WTC11 (cell line): ENCODE data around the gene SERPINB5. TPM values are rescaled to one million over a fixed set of nuclear protein-coding genes. Genes with fewer than 3 reads are reported as not detected.

Source experiments
- ATAC-seq: fragments of 200-7000 bp; cut with Tn5 transposase; 2 replicates; pipeline ENCODE4 v1.10.0; 2021; ENCODE audit warnings: mild to moderate bottlenecking, moderate library complexity
- CTCF ChIA-PET: fragments of 300-600 bp; sonication (Branson Sonifier 250); formaldehyde crosslinking; loops from one replicate; lab custom pipeline; 2021; ENCODE audit warnings: antibody characterized with exemption; lab: Charles Lee
- POLR2A ChIA-PET: fragments of 350-600 bp; sonication (Branson Sonifier 250); formaldehyde crosslinking; loops from one replicate; lab custom pipeline; 2021; ENCODE audit warnings: antibody characterized with exemption; lab: Charles Lee
- DNase-seq: peaks from one replicate; pipeline ENCODE4 v3.0.0; 2021; ENCODE audit warnings: low spot score
- H3K27ac Mint-ChIP-seq: 2 replicates; pipeline ENCODE4 v1.8.0; 2021; ENCODE audit warnings: mixed read lengths
- H3K27me3 Mint-ChIP-seq: 2 replicates; pipeline ENCODE4 v1.8.0; 2021; ENCODE audit warnings: low read depth, mild to moderate bottlenecking, moderate library complexity, mixed read lengths
- H3K36me3 Mint-ChIP-seq: 2 replicates; pipeline ENCODE4 v1.8.0; 2021; ENCODE audit warnings: mixed read lengths
- H3K4me1 Mint-ChIP-seq: 2 replicates; pipeline ENCODE4 v1.8.0; 2022; ENCODE audit warnings: mixed read lengths
- H3K4me3 Mint-ChIP-seq: 2 replicates; pipeline ENCODE4 v1.8.0; 2021; ENCODE audit warnings: mild to moderate bottlenecking, moderate library complexity, mixed read lengths
- H3K9me3 Mint-ChIP-seq: 2 replicates; pipeline ENCODE4 v1.8.0; 2021; ENCODE audit warnings: mixed read lengths
- ATF1 ChIP-seq: sonication (generic); formaldehyde crosslinking; IDR thresholded peaks from 2 replicates; pipeline ENCODE4 v1.8.1; 2023; ENCODE audit warnings: mild to moderate bottlenecking, moderate library complexity, missing genetic modification reagents
- ATF6 ChIP-seq: sonication (generic); formaldehyde crosslinking; IDR thresholded peaks from 2 replicates; pipeline ENCODE4 v1.8.1; 2023; ENCODE audit warnings: mild to moderate bottlenecking, missing genetic modification reagents
- CREM ChIP-seq: sonication (generic); formaldehyde crosslinking; IDR thresholded peaks from 2 replicates; pipeline ENCODE4 v1.8.1; 2022; ENCODE audit warnings: mild to moderate bottlenecking, missing genetic modification reagents, moderate library complexity
- ERG ChIP-seq: fragments of 250-450 bp; sonication (Bioruptor Pico); IDR thresholded peaks from 2 replicates; pipeline ENCODE4 v1.8.0; 2021; ENCODE audit warnings: mild to moderate bottlenecking
- FOXK1 ChIP-seq: sonication (generic); formaldehyde crosslinking; IDR thresholded peaks from 2 replicates; pipeline ENCODE4 v1.8.0; 2022; ENCODE audit warnings: mild to moderate bottlenecking, moderate library complexity, missing genetic modification reagents
- MXD4 ChIP-seq: fragments of 250-450 bp; sonication (Bioruptor Pico); IDR thresholded peaks from 2 replicates; pipeline ENCODE4 v1.8.0; 2021; ENCODE audit warnings: mild to moderate bottlenecking, moderate library complexity, borderline replicate concordance
- NFE2L1 ChIP-seq: sonication (generic); formaldehyde crosslinking; IDR thresholded peaks from 2 replicates; pipeline ENCODE4 v1.8.1; 2023; ENCODE audit warnings: missing genetic modification reagents
- PRDM15 ChIP-seq: sonication (generic); formaldehyde crosslinking; IDR thresholded peaks from 2 replicates; pipeline ENCODE4 v1.8.0; 2022; ENCODE audit warnings: missing genetic modification reagents
- RORB ChIP-seq: fragments of 250-450 bp; sonication (Bioruptor Pico); IDR thresholded peaks from 2 replicates; pipeline ENCODE4 v1.9.0; 2021; ENCODE audit warnings: mild to moderate bottlenecking
- SMAD3 ChIP-seq: sonication (generic); formaldehyde crosslinking; IDR thresholded peaks from 2 replicates; pipeline ENCODE4 v1.8.0; 2022; ENCODE audit warnings: missing genetic modification reagents, mild to moderate bottlenecking, borderline replicate concordance
- SMAD4 ChIP-seq: sonication (generic); formaldehyde crosslinking; IDR thresholded peaks from 2 replicates; pipeline ENCODE4 v1.8.0; 2022; ENCODE audit warnings: mild to moderate bottlenecking, missing genetic modification reagents
- USF1 ChIP-seq: sonication (generic); formaldehyde crosslinking; IDR thresholded peaks from 2 replicates; pipeline ENCODE4 v1.8.0; 2022; ENCODE audit warnings: mild to moderate bottlenecking, missing genetic modification reagents
- ZMAT4 ChIP-seq: fragments of 250-450 bp; sonication (Bioruptor Pico); IDR thresholded peaks from 2 replicates; pipeline ENCODE4 v1.9.0; 2021; ENCODE audit warnings: mild to moderate bottlenecking
- ZNF121 ChIP-seq: sonication (generic); formaldehyde crosslinking; IDR thresholded peaks from 2 replicates; pipeline ENCODE4 v1.8.0; 2023; ENCODE audit warnings: missing genetic modification reagents
- ZNF138 ChIP-seq: sonication (generic); formaldehyde crosslinking; conservative IDR thresholded peaks from 2 replicates; pipeline ENCODE4 v1.8.1; 2022; ENCODE audit warnings: mild to moderate bottlenecking, moderate library complexity, missing genetic modification reagents
- ZNF425 ChIP-seq: fragments of 250-450 bp; sonication (Bioruptor Pico); conservative IDR thresholded peaks from 2 replicates; pipeline ENCODE4 v1.9.0; 2021; ENCODE audit warnings: mild to moderate bottlenecking
- ZNF532 ChIP-seq: fragments of 250-450 bp; sonication (Bioruptor Pico); IDR thresholded peaks from 2 replicates; pipeline ENCODE4 v1.9.0; 2021; ENCODE audit warnings: mild to moderate bottlenecking, borderline replicate concordance
- ZSCAN18 ChIP-seq: fragments of 250-450 bp; sonication (Bioruptor Pico); IDR thresholded peaks from 2 replicates; pipeline ENCODE4 v2.1.2; 2022; ENCODE audit warnings: mild to moderate bottlenecking, moderate library complexity
- total RNA-seq: library from RNA; stranded (reverse); gene quantifications from 3 replicates; pipeline ENCODE4 v1.2.3, GENCODE V29; 2021

Gene SERPINB5
- total RNA-seq, 1 experiment from 2014 or later = 0.17 TPM

- POLR2A ChIA-PET = no interaction called here
- TF ChIP-seq NFE2L1 = no peak
- TF ChIP-seq CREM = no peak
- no peak for TF ChIP-seq ERG (CRISPR knock-in tag)
- TF ChIP-seq ZNF425 = no peak
- TF ChIP-seq ZNF138 (CRISPR knock-in tag) = no peak
- Mint-ChIP-seq H3K27me3 (no peaks in the 10 kb centered on the region), H3K4me3 (no peak overlapping the region), H3K9me3 (peaks cover 7% of the 10 kb centered on the region), H3K27ac (no peak overlapping the region), H3K4me1 (peaks cover 11% of the 10 kb centered on the region), H3K36me3 (no peaks in the 10 kb centered on the region)
- CTCF ChIA-PET = no interaction called here
- no peak for DNase-seq
- ATAC-seq = no peak
Measured at GRCh38 chr18:63457977-63458376, 18.8 kb upstream of the SERPINB5 start.

GRCh38 chr18:63460414-63460813 is 16.3 kb upstream of the SERPINB5 start:
- Mint-ChIP-seq H3K27ac (no peak overlapping the region), H3K4me1 (no peaks in the 10 kb centered on the region), H3K9me3 (peaks cover 3% of the 10 kb centered on the region; the same call in 1 of the 2 replicates), H3K4me3 (no peak overlapping the region), H3K27me3 (no peaks in the 10 kb centered on the region), H3K36me3 (no peaks in the 10 kb centered on the region)
- CTCF ChIA-PET = no interaction called here
- ATAC-seq (no peak), DNase-seq (no peak)
- TF ChIP-seq USF1 (CRISPR knock-in tag) (no peak), PRDM15 (no peak), ZSCAN18 (CRISPR knock-in tag) (no peak), SMAD4 (CRISPR knock-in tag) (no peak), MXD4 (CRISPR knock-in tag) (no peak), ZMAT4 (CRISPR knock-in tag) (no peak), FOXK1 (CRISPR knock-in tag) (no peak), ZNF138 (CRISPR knock-in tag) (no peak), ATF1 (CRISPR knock-in tag) (no peak), ZNF532 (CRISPR knock-in tag) (no peak), SMAD3 (CRISPR knock-in tag) (no peak), RORB (CRISPR knock-in tag) (no peak), ZNF121 (no peak), ATF6 (CRISPR knock-in tag) (no peak)
- POLR2A ChIA-PET = no interaction called here
